Right ventricle myocardium inferior (tissue), 1 donor: ENCODE measurements around the gene FHL3. TPM values are rescaled to one million over a fixed set of nuclear protein-coding genes. Genes with fewer than 3 reads are reported as not detected.
A peak's percentile ranks its signal among the peaks of the same experiment; 100 is the strongest.

Experiments
- ATAC-seq: fragments of 200-7000 bp; cut with Tn5 transposase; one replicate; pipeline ENCODE4 v1.9.1; 2020; ENCODE audit warnings: mild to moderate bottlenecking, moderate library complexity
- DNase-seq: peaks from one replicate; pipeline ENCODE4 v3.0.0; 2021; ENCODE audit errors: missing footprints
- intact Hi-C: fragments of 100-400 bp; cut with DNase I; formaldehyde crosslinking; loops from one replicate; pipeline ENCODE4 v1.11.0; 2022
- total RNA-seq: library from RNA; stranded (reverse); fragmentation: NEBNext Ultra II Directional; extraction: Animal tissue kit (Norgen Biotek cat#: 25700); gene quantifications from one replicate; pipeline ENCODE4 v1.2.1, GENCODE V29; 2021
- donor health status: DM: no; HTN: yes; CAD: no; lungs with severe emphysema.

Gene FHL3
- total RNA-seq, 1 donor from 2014 or later: 20.2 TPM

DNA sequence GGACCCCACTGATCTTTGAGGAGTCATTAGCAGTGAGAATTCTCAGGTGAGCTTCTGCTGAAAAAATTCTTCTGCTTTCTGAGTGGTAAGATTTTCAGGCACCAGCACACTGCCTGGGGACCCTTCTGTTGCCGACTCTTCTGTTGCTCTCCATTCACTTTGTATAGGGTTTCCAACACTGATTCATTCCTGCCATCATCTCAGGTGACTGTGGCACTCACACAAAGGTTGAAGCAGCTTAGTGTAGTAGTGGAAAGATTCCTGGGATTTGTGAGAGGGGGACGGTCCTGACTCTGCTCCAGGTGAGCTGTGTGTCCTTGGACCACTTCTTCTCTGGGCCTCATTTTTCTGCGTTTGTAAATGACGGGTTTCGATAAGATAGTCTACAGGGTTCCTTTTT, 16.7 kb upstream of the FHL3 start:
- intact Hi-C loops: no loop called here
- ATAC-seq: no peak

GRCh38 chr1:38020396-38020795, 15.1 kb upstream of the FHL3 start:
- no peak for DNase-seq
- intact Hi-C loops: no loop called here
- no peak for ATAC-seq

More for the DNA sequence above, 16.7 kb upstream of the FHL3 start:
- DNase-seq: no peak

DNA sequence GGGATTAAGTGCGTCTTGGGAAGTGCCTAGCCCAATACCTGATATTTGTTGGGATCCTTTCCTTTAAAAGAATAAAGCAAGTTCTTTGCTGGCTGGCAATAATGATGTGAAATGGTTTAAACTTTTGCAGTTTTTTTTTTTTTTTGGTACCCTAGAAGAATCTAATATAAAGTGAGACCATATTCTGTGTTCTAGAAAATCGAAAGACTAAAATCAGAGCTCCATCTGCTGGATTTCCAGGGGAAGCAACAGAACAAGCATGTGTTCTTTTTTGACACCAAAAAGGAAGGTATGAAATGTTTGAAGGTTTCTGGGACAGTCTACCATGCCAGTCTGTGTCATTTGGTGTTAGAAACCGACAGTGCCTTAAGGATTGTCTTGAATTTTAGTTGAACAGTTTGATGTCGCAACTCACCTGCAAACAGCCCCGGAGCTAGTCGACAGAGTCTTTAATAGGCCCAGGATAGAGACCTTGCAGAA, 13.6 kb upstream of the FHL3 start:
- intact Hi-C loops: no loop called here
- DNase-seq (no peak), ATAC-seq (no peak)

DNA sequence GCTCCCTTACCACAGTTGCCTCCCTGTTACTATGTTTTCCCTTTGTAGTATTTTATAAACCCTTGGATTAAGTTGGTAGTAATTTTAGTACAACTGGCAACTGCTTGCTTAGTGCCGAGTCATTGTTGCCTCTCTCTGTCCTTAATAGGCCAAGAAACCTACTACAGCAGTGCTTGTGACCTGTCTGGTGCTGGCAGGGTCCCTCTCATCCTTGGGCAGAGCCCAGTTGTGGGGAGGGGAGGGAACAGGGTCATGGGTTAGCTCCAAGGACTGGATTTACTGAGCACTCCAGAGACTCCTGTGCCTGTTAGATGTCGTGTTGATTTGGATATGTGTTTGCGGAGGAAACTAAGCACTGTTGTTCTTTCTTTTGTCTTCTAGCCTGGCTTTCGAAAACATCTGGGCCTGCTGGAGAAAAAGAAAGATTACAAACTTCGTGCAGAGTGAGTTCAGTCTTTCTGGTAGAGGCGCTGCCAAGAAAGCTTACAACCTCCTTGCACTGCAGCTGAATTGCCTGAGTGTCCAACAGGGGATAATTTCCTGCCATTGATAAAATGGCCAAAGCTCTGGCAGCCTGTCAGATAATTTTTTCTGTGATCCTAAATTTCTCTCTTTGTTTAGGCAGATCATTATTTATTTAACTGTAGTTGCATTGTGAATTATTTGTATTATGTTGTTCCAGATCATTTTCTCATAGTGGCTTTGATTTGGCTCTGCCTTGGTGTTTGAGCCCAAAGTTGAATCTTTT, 10.8 kb upstream of the FHL3 start:
- DNase-seq: no peak
- ATAC-seq: peak; percentile 53
- intact Hi-C loops: no loop called here

DNA sequence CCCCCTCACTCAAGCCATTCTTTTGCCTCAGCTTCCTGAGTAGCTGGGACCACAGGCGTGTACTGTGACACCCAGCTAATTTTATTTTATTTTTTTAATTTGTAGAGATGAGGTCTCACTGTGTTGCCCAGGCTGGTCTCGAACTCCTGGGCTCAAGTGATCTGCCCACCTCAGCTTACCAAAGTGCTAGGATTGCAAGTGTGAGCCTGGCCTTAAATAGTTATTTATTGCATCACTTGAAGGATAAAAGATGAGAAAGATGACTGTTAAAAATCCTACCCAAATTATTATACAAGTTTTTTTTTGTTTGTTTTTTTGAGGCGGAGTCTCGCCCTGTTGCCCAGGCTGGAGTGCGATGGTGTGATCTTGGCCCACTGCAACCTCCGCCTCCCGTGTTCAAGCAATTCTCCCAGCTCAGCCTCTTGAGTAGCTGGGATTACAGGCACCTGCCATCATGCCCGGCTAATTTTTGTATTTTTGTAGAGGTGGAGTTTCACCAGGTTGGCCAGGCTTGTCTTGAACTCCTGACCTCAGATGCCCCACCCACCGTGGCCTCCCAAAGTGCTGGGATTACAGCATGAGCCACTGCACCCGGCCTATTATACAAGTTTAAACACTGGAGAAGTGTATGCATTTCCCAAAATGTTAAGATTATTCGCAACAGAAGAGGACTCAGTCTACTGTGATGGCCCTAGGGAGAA, 9.6 kb upstream of the FHL3 start:
- intact Hi-C loops: no loop called here
- ATAC-seq: no peak
- DNase-seq: no peak

DNA sequence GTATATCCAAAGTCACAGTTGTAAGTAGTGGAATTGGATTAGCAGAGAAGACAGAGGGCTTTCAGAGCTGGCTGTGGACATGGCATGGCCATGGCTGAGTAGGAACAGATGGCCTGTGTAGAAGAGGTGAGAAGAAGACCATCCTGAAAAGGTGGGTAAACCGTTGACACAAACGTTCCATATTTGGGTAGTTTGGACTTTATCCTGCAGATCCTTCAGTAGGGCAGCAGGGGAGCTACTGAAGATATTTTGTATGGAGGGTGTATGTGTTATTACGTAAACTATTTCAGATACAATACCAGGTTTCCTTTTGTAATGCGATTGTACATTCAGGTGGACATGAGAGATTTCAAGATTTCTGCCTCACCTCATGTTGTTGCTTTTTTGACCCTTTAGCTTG, 8.9 kb upstream of the FHL3 start:
- DNase-seq: no peak
- no peak for ATAC-seq
- intact Hi-C loops: no loop called here

GRCh38 chr1:38013227-38013622, 7.9 kb upstream of the FHL3 start:
- ATAC-seq (no peak), DNase-seq (no peak)
- intact Hi-C loops: no loop called here

GRCh38 chr1:38012363-38013226, 7.3 kb upstream of the FHL3 start, which contains the start of gene UTP11:
Gene UTP11, plus strand, starts transcription at chr1:38012734. Its CDS starts 69 bp downstream, at chr1:38012803.
- DNase-seq (peak; percentile 96), ATAC-seq (peak; percentile 97)
- intact Hi-C loops: loop anchor here (1.0 kb wide), 1 partner anchor 22 kb away; the partner anchor contains the start of gene SF3A3

DNA sequence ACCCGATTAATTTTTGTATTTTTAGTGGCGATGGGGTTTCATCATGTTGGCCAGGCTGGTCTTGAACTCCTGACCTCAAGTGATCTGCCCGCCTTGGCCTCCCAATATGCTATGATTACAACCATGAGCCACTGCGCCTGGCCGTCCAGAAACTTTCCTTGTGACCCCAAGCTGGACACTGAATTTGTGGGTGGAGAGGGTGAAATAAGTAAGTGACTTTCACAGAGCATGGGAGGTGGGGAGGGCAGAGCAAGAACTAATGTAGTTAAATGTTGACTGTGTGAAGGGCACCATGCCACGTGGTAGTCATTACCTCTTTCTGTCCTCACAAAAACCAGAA, 4.5 kb upstream of the FHL3 start:
- intact Hi-C loops: no loop called here
- no peak for ATAC-seq
- no peak for DNase-seq

DNA sequence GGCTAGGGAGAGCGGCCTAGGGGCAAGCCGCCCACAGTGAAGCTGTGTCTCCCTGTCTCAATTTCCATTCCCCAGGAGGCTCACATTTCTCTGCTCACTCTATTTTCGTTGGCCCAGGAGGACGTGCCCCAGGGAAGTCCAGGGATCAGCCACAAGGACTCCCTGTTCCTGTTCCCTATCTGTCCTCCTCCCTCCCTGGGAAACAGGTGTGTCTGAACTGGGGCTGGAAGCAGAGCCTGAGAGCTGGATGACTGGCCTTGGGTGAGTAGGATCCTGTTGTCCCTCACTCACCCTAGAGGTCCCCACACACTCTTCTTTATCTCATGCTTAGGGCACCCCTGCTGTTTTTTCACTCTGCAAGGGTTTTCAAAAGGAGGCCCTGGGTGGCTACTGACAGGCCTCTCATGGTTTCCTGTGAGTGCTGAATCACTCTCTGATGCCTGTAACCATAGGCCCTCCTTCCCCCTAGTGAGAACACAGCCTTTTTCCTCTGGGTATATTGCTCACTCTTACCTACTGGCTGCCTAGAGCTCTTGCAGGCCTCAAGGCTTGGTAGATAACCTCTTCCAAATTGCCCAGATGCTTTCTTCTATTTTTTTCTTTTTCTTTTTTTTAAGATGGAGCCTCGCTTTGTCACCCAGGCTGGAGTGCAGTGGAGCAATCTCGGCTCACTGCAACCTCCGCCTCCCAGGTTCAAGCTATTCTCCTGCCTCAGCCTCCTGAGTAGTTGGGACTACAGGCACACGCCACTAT, 4.0 kb upstream of the FHL3 start:
- no peak for DNase-seq
- no peak for ATAC-seq

GRCh38 chr1:38006008-38006828, 904 bp upstream of the FHL3 start:
- no peak for DNase-seq
- peak; percentile 57 for ATAC-seq
- intact Hi-C loops: no loop called here

More for the DNA sequence above, 4.0 kb upstream of the FHL3 start:
- intact Hi-C loops: no loop called here

- ATAC-seq: no peak
- intact Hi-C loops: no loop called here
- no peak for DNase-seq
These were observed 818 bp downstream of the FHL3 start for GRCh38 chr1:38004284-38005108.

- no peak for ATAC-seq
- intact Hi-C loops: no loop called here
- no peak for DNase-seq
These were observed 1.8 kb downstream of the FHL3 start for GRCh38 chr1:38003261-38004250.

GRCh38 chr1:38000529-38001455, 4.5 kb downstream of the FHL3 start:
- DNase-seq (no peak), ATAC-seq (peak; percentile 11)
- intact Hi-C loops: no loop called here

DNA sequence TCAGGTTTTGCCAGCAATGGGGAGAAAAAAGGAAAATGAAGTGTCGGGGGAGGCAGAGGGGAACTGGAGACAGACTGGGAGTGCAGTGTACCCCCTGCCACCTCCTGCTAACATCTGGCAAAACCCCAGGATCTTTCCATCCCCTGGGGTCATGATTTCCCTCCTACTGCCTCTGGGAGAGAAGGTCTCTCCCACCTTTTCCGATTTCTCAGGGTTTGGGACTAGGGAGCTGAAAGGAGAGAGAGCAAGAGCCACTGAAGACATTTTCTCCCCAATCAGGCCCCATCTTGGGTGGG, 5.1 kb downstream of the FHL3 start:
- intact Hi-C loops: no loop called here
- DNase-seq (no peak), ATAC-seq (no peak)
